CD4-positive, alpha-beta T cell treated with Interleukin-2 at 100 ng/mL for 4 hours (primary cell): Measurements from ENCODE around the gene EGF.
"Not testable (repeated sequence)": the region's sequence is repeated elsewhere in the genome, so short reads cannot be mapped to it uniquely, and the experiment has no call there.

Experiments
- DNase-seq: peaks from one replicate; pipeline ENCODE4 v3.0.0-alpha.2; 2020; ENCODE audit warnings: low spot score

The EGF gene

DNA sequence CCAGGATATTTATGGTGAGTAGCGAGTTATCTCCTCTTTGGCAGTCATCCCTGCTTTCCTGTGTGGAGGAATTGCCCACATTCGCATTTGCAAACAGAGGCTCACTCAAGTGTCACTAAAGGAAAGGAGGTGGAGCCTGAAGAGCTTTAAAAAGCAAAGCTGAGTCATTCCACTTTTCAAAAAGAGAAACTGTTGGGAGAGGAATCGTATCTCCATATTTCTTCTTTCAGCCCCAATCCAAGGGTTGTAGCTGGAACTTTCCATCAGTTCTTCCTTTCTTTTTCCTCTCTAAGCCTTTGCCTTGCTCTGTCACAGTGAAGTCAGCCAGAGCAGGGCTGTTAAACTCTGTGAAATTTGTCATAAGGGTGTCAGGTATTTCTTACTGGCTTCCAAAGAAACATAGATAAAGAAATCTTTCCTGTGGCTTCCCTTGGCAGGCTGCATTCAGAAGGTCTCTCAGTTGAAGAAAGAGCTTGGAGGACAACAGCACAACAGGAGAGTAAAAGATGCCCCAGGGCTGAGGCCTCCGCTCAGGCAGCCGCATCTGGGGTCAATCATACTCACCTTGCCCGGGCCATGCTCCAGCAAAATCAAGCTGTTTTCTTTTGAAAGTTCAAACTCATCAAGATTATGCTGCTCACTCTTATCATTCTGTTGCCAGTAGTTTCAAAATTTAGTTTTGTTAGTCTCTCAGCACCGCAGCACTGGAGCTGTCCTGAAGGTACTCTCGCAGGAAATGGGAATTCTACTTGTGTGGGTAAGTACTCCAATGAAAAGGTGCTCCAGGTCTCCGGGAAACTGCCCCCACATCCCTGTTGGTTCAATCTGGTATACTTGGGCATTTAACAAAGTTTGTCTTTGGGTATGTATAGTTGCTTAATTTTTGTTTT lies at the start of gene EGF:
EGF (plus strand) TSS at position 178 of the 890 bp plus-strand sequence; CDS start at position 631, 453 bp downstream.
- DNase-seq: no peak

DNA sequence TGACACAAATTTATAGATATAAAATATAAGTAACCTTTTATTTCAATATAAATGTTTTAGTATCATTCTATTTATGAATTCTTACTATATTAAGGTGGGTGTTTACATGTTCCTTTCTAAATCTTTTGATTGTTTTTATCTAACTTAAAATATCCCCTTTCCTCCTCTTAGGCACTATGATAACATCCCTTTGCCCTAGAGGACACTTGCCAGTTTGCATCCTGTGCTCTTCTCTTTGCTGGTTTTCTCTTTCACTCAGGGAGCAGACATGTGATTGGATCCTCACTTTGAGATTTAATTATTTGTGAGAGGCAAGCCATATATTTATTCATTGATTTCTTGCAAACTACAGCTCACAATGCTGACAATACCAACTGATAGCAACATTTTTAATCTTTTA lies 48.5 kb upstream of the EGF start:
- no peak for DNase-seq

DNA sequence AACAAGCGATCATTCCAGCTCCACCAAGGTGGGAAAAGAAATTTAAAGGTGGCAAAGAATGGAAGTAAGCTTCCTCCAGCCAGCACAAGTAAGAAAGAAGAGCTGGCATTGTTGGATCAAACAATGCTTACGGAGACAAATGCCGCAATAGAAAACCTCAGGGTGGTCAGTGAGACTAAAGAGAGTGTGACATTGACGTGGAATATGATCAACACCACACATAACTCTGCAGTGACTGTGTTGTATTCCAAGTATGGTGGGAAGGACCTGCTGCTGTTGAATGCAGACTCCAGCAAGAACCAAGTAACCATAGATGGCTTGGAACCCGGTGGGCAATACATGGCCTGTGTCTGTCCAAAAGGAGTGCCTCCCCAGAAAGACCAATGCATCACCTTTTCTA lies 42.6 kb upstream of the EGF start:
- DNase-seq: no peak

DNA sequence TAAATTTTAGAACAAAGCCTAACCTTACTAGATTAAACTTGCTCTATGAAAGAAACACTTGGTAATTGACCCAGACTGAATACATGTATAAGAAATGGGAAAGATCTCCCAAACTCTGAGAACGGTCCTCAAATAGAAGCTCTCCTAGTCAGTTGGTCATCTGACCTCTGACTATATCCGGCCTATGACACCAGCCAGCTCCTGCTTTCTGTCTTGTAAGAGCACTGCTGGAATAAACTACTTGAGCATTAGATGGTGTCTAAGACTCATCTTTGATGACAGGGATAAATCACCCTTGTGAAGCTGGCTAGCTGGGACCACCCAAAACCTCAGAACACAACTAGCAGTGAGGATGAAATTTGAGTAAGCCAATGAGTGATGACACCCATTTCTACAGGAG lies 40.6 kb upstream of the EGF start:
- no peak for DNase-seq

DNA sequence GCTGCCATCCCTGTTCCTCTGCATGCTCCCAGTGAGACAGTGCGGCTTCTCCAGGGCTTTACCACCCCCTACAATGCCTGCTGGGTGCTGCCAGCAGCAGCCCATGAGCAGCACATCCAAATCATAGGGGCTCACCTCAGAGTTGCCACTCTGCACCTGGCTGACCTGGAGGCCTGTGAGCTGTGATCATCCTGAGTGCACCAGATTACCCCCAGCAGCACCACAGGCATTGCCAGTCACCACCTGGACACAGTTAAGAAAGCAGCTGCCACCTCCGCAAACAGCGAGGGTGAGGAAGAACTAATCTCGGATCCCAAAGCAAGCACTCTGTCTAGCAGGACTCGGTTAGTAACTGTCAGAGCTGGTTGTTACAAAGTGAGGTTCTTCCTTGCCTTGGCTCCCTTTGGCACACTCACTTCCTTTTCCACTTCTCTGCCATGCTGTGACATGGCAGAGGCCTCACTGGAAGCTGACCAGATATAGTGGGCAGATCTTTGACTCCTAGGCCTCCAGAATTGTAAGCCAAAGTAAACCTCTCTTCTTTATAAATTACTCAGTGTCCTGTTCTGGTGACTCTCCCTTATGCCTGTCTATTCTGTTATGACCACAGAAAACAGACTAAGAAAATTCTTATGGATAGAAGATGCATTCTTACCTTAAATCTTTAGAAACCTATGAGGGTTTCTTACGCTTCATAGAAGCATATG lies 39.6 kb upstream of the EGF start:
- DNase-seq: no peak

DNA sequence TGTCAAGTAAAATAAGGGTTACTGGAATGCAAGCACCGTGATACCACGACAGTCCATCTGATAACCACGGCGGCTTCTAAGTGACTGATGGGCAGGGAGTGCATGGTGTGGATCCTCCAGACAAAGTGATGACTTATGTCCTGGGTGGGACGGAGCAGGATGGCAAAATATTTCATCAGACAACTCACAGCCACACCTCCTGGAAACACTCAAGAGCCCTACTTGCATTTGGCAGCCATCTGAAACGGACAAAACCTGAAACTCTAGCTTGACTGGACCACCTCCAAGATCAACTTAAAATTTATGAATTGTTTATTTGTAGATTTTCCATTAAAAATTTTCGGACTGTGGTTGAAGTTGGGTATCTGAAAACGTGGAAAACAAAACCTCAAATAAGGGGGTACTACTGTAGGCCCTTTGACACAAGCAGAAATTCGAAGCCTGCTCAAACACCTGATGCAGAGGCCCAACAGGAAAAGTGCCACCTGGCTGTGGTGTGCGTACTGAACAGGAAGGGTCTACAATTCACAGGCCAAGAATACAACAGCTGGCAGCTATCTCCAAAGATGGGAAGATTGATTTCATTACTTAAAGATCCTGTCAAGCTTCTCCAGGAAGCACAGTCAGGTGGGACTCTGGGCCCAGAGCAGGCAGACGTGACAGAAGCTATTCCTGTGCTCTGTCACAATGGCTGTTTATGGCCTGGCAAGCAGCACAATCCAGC lies 38.7 kb upstream of the EGF start:
- no peak for DNase-seq

DNA sequence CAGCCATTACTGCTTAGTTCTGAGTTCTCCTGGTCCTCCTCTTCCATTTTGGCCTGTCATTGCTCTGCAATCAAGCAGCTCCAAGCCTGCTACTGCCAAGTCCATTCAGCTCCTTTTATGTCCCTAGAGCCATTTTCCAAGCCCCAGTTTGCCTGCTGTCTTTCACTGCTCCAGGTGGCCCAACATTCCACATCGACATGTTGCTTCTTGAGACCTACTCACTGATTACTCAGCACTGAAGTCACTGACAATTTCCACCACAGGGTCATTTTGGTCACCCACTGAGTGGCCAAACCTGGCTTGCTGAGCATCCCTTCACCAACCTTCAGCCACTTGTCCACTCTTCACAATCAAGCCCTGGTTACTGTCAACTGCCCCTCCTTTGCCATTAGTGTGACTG lies 37.6 kb upstream of the EGF start:
- DNase-seq: no peak

DNA sequence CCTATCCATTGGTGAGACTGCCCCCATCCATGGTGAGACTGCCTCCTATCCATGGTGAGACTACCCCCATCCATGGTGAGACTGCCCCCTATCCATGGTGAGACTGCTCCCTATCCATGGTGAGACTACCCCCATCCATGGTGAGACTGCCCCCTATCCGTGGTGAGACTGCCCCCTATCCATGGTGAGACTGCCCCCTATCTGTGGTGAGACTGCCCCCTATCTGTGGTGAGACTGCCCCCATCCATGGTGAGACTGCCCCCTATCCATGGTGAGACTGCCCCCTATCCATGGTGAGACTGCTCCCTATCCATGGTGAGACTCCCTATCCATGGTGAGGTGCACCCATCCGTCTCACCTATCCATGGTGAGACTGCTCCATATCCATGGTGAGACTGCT lies 37.1 kb upstream of the EGF start:
- DNase-seq: not testable (repeated sequence)

DNA sequence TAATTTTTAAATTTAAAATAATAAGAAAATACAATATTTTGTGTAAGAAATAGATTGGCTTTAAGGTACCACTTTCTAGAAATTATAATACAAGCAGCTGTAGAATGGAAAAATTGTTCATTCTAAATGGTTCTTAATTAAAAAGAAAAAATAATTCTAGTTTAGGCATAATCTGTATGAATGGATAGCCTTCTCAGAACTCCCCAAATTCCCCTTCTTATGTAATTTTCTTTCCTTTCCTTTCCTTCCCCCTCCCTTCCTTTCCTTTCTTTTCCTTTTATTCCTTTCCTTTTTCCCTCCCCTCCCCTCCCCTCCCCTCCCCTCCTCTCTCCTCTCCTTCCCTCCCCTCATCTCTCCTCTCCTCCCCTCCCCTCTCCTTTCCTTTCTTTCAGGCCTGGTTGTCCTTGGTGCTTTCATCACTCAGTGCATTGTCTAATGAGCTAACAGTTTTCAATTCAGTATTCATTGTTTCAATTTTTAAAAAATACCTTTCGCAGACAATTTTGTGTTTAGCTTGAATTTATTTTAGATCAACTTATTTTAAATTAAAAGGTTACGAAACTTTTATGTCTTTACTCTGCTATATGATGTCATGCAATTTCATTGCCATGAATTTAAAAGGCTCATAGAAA lies 35.9 kb upstream of the EGF start:
- DNase-seq: no peak

DNA sequence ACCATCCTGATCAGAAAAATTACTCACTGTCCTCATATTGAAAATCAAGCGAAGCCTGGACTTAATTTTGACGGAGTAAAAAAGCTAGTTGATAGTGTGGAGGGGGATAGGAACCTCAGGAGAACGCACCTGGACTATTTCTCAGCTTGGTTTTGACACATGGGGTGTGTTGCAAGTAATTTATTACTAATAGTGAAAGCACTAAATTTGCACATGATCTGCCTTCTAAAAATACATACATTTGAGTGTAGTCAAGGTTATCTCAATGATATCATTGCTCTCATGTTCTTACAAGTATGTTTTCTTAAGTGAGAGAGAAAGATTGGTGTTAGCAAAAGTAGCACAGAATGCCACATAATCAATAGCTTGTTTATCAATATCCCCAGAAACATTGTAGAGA lies 35.3 kb upstream of the EGF start:
- DNase-seq: no peak

DNA sequence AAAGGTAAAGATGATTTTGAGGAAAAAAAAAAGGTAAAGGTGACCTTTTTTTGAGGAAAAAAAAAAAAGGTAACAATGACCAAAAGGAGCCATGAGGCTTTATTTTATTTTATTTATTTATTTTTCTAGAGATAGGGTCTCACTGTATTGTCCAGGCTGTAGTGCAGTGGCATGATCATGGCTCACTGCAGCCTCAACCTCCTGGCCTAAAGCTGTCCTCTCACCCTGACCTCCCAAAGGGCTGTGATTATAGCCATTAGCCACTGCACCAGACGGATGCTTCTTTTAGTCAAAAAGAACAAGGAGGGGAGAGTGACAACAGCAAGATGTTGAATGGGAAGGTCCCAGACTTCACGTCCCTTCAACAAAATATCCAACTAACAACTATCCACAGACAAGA lies 34.3 kb upstream of the EGF start:
- no peak for DNase-seq

DNA sequence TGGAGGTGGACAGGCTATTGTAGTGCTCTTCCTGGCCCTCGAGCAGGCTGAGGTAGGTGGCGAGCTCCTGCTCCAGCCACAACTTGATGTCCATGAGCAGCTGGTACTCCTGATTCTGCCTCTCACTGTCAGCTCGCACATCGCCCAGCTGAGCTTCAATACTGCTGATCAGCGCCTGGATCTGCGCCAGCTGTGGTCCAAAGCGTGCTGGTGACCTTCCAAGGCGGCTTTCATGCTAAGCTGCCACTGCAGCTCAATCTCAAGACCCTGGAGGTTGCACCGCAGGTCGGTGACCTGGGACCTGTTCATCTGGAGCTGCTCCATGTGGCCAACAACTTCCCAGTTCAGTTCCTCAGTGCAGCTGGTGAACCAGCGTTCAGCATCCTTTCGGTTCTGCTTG lies 33.6 kb upstream of the EGF start:
- no peak for DNase-seq

DNA sequence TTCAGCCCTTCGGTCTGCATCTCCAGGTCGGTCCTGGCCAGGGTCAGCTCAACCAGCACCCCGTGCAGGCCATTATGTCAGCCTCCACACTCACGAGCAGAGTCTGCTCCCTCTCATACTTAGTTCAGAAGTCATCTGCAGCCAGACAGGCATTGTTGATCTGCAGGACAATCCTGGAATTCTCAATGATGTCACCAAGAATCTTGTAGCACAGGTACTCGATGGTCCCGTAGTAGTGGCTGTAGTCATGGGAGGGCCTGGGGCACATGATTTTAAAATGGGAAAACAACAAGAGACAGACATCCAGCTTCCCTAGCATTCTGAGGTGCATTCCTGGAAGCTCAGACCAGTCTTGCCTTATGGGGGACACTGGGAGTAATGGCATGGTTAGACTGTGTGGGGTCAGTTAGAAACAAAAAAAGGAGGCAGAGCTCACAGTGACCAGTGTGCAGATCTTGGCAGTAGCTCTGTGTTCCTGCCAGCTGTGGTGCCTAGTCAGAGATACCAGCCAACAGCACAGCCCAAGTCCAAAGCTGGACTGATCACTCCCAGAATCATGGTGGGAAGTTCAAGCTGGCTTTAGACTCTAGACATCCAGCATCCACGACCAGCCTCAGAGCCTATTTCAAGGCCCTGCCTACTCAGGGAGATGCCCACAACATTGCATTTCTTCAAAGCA lies 32.9 kb upstream of the EGF start:
- no peak for DNase-seq

DNA sequence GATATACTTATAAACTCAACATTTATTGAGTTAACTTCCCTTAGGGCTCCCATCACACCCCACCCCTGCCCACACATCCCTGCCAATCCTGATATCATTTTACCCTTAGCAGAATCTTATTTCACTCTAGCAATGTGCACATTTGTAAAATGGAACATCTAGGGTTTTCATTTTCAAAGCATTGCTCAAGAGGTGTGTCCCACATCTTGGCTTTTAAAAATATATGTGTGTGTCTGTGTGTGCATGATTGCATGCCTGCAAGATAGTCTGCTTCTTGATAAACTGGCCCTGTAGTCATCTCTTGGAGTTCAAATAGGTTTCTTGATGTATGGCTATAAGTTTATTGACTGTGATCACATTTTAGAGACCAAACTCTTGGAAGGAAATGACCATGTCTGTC lies 26.4 kb upstream of the EGF start:
- no peak for DNase-seq

DNA sequence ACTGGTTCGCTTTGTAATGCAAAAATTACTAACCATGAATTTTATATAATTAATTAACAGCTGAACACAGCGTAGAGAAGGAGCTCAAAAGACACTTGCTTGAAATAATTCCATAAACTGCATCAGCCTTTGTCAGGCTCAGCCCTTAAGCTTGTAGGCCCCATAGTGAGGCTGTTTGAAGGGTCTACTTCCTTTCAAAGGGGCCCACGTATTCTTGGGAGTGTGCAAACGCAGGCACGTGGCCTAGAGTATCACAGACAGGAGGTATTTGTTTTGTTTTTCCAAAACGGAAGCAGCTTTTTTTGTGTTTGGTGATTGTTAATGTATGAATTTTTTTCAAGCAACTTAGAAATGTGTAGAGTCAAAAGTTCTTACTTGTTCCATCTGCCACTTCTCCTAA lies 25.6 kb upstream of the EGF start:
- no peak for DNase-seq

DNA sequence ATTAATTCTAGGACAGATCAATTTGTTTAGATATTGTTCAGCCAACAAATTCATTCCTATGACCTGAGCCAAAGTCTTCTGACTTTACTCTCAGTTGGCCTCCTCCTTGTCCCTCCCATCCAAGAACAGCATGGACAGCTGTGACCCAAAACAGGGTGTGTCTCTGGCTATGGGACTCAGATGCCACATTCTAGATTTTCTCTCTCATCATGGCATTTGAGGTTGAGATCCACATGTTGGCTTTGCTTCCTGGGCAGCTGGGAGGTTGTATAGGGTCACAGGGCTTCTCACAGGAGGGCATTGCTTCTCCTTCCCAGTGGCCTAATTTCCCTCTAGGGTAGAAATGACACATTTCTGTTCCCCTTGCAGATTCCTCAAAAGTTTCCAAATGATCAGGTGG lies 22.6 kb upstream of the EGF start:
- DNase-seq: no peak

DNA sequence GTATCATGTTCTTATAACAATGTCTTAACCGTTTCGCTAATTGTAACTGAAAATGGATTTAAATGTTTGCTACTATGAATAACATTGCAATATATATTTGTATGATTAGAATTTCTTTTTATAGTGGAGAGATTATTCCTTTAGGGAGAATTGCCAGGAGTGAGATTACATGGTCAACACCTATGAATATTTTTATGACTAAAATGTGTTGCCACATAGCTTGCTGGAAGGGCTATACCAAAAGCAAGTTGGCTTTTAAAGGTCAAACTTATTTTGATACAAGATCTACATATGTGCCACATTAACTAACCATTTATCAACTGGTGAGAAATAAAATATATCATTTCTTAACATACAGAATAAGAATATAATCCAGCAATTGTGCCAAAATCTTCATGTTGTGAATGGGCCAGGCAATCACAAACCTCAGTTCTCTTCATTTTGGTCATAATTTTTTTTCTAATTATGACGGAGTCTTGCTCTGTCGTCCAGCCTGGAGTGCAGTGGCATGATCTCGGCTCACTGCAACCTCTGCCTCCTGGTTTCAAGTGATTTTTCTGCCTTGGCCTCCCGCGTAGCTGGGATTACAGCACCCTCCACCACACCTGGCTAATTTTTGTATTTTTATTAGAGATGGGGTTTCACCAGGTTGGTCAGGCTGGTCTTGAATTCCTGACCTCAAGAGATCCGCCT lies 10.0 kb upstream of the EGF start:
- no peak for DNase-seq

DNA sequence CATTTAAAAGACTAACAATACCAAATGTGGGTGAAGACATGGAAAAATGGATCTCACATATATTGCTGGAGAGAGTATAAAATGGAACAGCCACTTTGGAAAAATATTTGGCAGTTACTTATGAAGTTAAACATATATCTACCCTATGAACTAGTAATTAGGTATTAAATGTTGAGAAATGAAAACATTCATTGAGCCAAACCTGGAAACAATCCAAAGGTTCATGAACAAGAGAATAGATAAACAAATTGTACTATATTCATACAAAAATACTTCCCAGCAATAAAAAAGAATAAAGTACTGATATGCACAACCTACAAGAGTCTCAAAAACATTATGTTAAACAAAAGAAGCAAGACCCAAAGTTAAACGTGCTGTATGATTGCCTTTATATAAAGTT lies 4.0 kb upstream of the EGF start:
- no peak for DNase-seq

DNA sequence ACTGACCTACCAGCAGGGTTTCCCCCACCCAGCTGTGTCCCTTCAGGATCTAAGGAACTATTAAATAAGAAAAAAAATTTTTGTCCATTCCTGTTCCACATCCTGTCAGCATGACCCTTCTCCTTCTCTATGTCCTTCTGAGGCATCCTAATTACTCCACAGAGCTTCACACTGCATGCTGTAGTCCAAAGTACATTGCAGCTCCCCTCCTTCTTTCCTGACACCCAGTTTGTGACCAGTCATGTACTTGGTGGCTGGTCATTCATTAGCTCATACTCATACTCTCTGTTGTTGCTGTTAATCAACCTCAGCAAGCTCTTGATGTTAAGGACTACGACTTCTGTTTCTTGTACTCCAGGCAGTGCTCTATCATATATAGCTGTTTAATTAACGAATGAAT lies 2.4 kb upstream of the EGF start:
- DNase-seq: no peak

DNA sequence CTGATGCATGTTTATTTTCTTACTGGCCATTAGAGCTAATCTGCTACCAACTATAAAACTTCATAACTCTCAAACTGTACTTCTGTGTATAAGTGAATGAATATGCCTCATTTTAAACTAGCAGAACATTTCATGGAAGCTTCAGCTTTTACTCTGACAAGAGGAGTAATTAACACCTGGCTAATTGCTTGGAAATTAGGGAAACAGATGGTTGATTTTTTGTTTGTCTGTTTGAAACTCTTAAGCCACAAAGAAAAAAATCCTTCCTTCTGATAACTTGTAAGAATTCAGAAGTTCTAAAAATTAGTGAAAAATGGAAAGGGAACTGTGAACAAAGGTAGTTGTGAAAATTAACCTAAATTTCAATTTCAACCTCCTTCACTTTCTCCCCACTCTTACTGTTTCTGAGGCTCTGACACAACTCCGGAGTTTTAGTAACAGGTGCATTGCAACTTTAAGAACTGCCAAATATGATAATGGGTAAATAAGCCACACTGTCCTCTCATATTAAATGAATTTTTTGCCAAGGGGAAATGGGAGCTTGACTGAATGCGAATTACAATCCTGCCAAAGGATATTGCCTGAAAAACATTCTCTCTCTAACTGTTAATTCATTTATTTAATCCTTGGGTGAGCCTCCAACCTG lies 1.0 kb downstream of the EGF start:
- no peak for DNase-seq

DNA sequence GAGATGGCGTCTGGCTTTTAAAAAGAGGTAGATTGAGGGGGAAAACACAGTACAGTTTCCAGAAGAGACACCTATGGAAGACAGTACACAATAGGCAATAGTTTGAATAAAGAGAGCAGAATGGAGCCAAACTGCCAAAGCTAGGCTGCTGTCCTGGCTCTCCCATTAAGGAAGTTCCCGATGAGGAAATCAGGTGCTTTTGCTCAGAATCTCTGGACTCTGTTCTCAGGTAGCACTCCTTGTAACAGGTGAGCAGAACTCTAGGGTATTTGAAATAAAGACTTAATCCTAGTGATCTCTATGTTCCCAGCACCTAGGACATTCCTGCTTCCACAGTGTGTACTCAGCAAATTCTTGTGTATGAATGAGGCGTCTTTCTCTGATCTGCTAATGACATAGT lies 1.6 kb downstream of the EGF start:
- no peak for DNase-seq
